DOHH2 (cell line): ENCODE measurements around the gene KIF1A.

Source experiments
- H3F3A ChIP-seq: fragments of 200-600 bp; sonication (generic), shearing (Covaris generic); 2 replicates; pipeline ENCODE4 v1.6.0; 2016; ENCODE audit warnings: antibody characterized with exemption, mild to moderate bottlenecking; ENCODE audit not compliant: control insufficient read depth, insufficient read depth
- H3K27ac ChIP-seq: fragments of 200-600 bp; sonication (generic); 2 replicates; pipeline ENCODE4 v1.5.1; 2014; ENCODE audit warnings: low read depth, mild to moderate bottlenecking, low read length, moderate library complexity
- H3K27me3 ChIP-seq: fragments of 200-600 bp; sonication (generic); 2 replicates; pipeline ENCODE4 v1.6.1; 2014; ENCODE audit warnings: mild to moderate bottlenecking, low read length, mixed read lengths; ENCODE audit not compliant: control insufficient read depth
- H3K36me3 ChIP-seq: fragments of 200-600 bp; sonication (generic); 2 replicates; pipeline ENCODE4 v1.6.1; 2014; ENCODE audit warnings: mild to moderate bottlenecking, low read length, moderate library complexity, mixed read lengths; ENCODE audit not compliant: control insufficient read depth
- H3K4me1 ChIP-seq: fragments of 200-600 bp; sonication (generic); 2 replicates; pipeline ENCODE4 v1.6.1; 2014; ENCODE audit warnings: mild to moderate bottlenecking, low read length, mixed read lengths; ENCODE audit not compliant: control insufficient read depth
- H3K4me2 ChIP-seq: fragments of 200-600 bp; sonication (generic); 2 replicates; pipeline ENCODE4 v1.6.0; 2014; ENCODE audit warnings: mild to moderate bottlenecking, low read length, moderate library complexity
- H3K4me3 ChIP-seq: fragments of 200-600 bp; sonication (generic); 2 replicates; pipeline ENCODE4 v1.5.1; 2014; ENCODE audit warnings: mild to moderate bottlenecking, low read length, mixed read lengths
- H3K79me2 ChIP-seq: fragments of 200-600 bp; sonication (generic); 2 replicates; pipeline ENCODE4 v1.6.1; 2014; ENCODE audit warnings: mild to moderate bottlenecking, low read length, mixed read lengths; ENCODE audit not compliant: control insufficient read depth
- H3K9me2 ChIP-seq: fragments of 200-600 bp; sonication (generic); replicated peaks from 2 replicates; pipeline ENCODE4 v1.6.1; 2014; ENCODE audit warnings: mild to moderate bottlenecking, low read length, mixed read lengths; ENCODE audit not compliant: control insufficient read depth
- H3K9me3 ChIP-seq: fragments of 200-600 bp; sonication (generic); 2 replicates; pipeline ENCODE4 v1.6.1; 2014; ENCODE audit warnings: antibody characterized with exemption, low read length, mixed read lengths; ENCODE audit not compliant: control insufficient read depth, insufficient read depth
- H4K20me1 ChIP-seq: fragments of 200-600 bp; sonication (generic); 2 replicates; pipeline ENCODE4 v1.6.0; 2014; ENCODE audit warnings: low read depth, mild to moderate bottlenecking, antibody characterized with exemption, low read length, moderate library complexity; ENCODE audit not compliant: control insufficient read depth, insufficient read depth
- CTCF ChIP-seq: fragments of 200-600 bp; sonication (generic); IDR thresholded peaks from one replicate; pipeline ENCODE4 v1.5.1; 2014; ENCODE audit warnings: antibody characterized with exemption, mild to moderate bottlenecking, low read depth, low read length; ENCODE audit not compliant: poor library complexity, severe bottlenecking
- EZH2phosphoT487 ChIP-seq: fragments of 200-600 bp; sonication (generic); IDR thresholded peaks from 2 replicates; pipeline ENCODE4 v1.6.1; 2017; ENCODE audit warnings: borderline replicate concordance, mild to moderate bottlenecking, antibody characterized with exemption, low read length, moderate library complexity, mixed read lengths

Gene KIF1A

GRCh38 chr2:240790370-240791220, 29.4 kb downstream of the KIF1A start:
- no peaks in the 10 kb centered on the region for H3K36me3 ChIP-seq
- no peaks in the 10 kb centered on the region for H3K79me2 ChIP-seq
- TF ChIP-seq EZH2phosphoT487 (no peak), CTCF (no peak)
- no peaks in the 10 kb centered on the region for H4K20me1 ChIP-seq
- H3K9me3 ChIP-seq: no peaks in the 10 kb centered on the region
- no peak overlapping the region for H3K4me2 ChIP-seq
- H3F3A ChIP-seq: no peaks in the 10 kb centered on the region
- no peak overlapping the region for H3K27ac ChIP-seq
- H3K27me3 ChIP-seq: no peaks in the 10 kb centered on the region
- H3K4me1 ChIP-seq: no peaks in the 10 kb centered on the region
- H3K4me3 ChIP-seq: no peak overlapping the region
- H3K9me2 ChIP-seq: no peaks in the 10 kb centered on the region

- no peaks in the 10 kb centered on the region for H3K27me3 ChIP-seq
These were observed 30.3 kb downstream of the KIF1A start for GRCh38 chr2:240789501-240790369.

GRCh38 chr2:240789051-240789453, 31.0 kb downstream of the KIF1A start:
- H3K79me2 ChIP-seq: no peaks in the 10 kb centered on the region
- H3K4me3 ChIP-seq: no peak overlapping the region
- H4K20me1 ChIP-seq: no peaks in the 10 kb centered on the region
- TF ChIP-seq CTCF: no peak
- TF ChIP-seq EZH2phosphoT487: no peak
- H3K4me2 ChIP-seq: no peak overlapping the region
- H3K27ac ChIP-seq: no peak overlapping the region
- H3K27me3 ChIP-seq: no peaks in the 10 kb centered on the region
- H3K9me2 ChIP-seq: no peaks in the 10 kb centered on the region
- H3K36me3 ChIP-seq: no peaks in the 10 kb centered on the region
- no peaks in the 10 kb centered on the region; the same call in 1 of the 2 replicates for H3K9me3 ChIP-seq
- H3F3A ChIP-seq: no peaks in the 10 kb centered on the region
- H3K4me1 ChIP-seq: no peaks in the 10 kb centered on the region

More at GRCh38 chr2:240789501-240790369, 30.3 kb downstream of the KIF1A start:
- H3K9me2 ChIP-seq: no peaks in the 10 kb centered on the region
- no peaks in the 10 kb centered on the region for H4K20me1 ChIP-seq
- H3F3A ChIP-seq: no peaks in the 10 kb centered on the region
- no peaks in the 10 kb centered on the region for H3K4me1 ChIP-seq
- no peaks in the 10 kb centered on the region for H3K79me2 ChIP-seq
- H3K4me3 ChIP-seq: no peak overlapping the region
- no peaks in the 10 kb centered on the region; the same call in 1 of the 2 replicates for H3K9me3 ChIP-seq
- no peaks in the 10 kb centered on the region for H3K36me3 ChIP-seq
- no peak overlapping the region for H3K27ac ChIP-seq
- H3K4me2 ChIP-seq: no peak overlapping the region
- TF ChIP-seq EZH2phosphoT487: no peak
- no peak for TF ChIP-seq CTCF
